GM12878 (cell line): ENCODE data around the gene ACTG1. TPM values are rescaled to one million over a fixed set of nuclear protein-coding genes. Genes with fewer than 3 reads are reported as not detected.
A peak's percentile ranks its signal among the peaks of the same experiment; 100 is the strongest.

Experiments used
- ATAC-seq: fragments of 200-7000 bp; cut with Tn5 transposase; 3 replicates; pipeline ENCODE4 v1.9.1; 2020; ENCODE audit warnings: mild to moderate bottlenecking, moderate library complexity
- BruUV-seq: library from RNA; stranded (reverse); fragments of 400-500 nt; replicated peaks from 2 replicates; lab custom pipeline; 2021; lab: Mats Ljungman, UMichigan
- CTCF ChIA-PET: fragments of 300-600 bp; sonication (Branson Sonifier 250); formaldehyde crosslinking; extraction: SDS; loops from one replicate; lab custom pipeline; 2021; ENCODE audit warnings: inconsistent platforms; lab: Yijun Ruan, JAX
- POLR2A ChIA-PET: fragments of 350-600 bp; formaldehyde crosslinking; extraction: SDS; loops from one replicate; lab custom pipeline; 2021; ENCODE audit warnings: inconsistent platforms; lab: Charles Lee
- RAD21 ChIA-PET: fragments of 300-600 bp; sonication (Branson Sonifier 250); formaldehyde crosslinking; loops from one replicate; lab custom pipeline; 2023; ENCODE audit warnings: antibody characterized with exemption; ENCODE audit not compliant: unreplicated experiment; lab: Charles Lee
- SMC1A ChIA-PET: fragments of 300-600 bp; sonication (Branson Sonifier 250); formaldehyde crosslinking; loops from one replicate; lab custom pipeline; 2023; ENCODE audit not compliant: unreplicated experiment, uncharacterized antibody; lab: Charles Lee
- DNase-seq: peaks from one replicate; pipeline ENCODE4 v3.0.0-alpha.2; 2011; ENCODE audit warnings: low read depth, low spot score
- FAIRE-seq: peaks from 3 replicates; lab custom pipeline; 2011; peaks lifted over from hg19 to GRCh38; lab: Jason Lieb, UNC
- H2AFZ ChIP-seq: 2 replicates; pipeline ENCODE4 v1.6.0; 2011; ENCODE audit warnings: low read depth, low read length, control low read depth; ENCODE audit not compliant: control insufficient read depth
- H3K27ac ChIP-seq: 2 replicates; pipeline ENCODE4 v1.5.1; 2011; ENCODE audit warnings: control low read depth; ENCODE audit not compliant: control insufficient read depth, insufficient read depth
- H3K27me3 ChIP-seq, 2 experiments: replicated peaks in 1 of 2; 2 replicates each; pipeline versions ENCODE4 v1.6.0 to v1.6.1; 2011; ENCODE audit warnings: low read length in 1 of 2; ENCODE audit not compliant: control insufficient read depth in 2 of 2, insufficient read depth in 2 of 2
- H3K36me3 ChIP-seq, 2 experiments: 2 replicates each; pipeline ENCODE4 v1.5.1; 2011; ENCODE audit warnings: low read length in 1 of 2; ENCODE audit not compliant: control insufficient read depth in 2 of 2, insufficient read depth in 2 of 2
- H3K4me1 ChIP-seq: 2 replicates; pipeline ENCODE4 v1.6.1; 2011; ENCODE audit warnings: mild to moderate bottlenecking, low read length, moderate library complexity, mixed read lengths; ENCODE audit not compliant: control insufficient read depth, insufficient read depth
- H3K4me2 ChIP-seq: 2 replicates; pipeline ENCODE4 v1.6.0; 2011; ENCODE audit warnings: control low read depth; ENCODE audit not compliant: control insufficient read depth, insufficient read depth
- H3K4me3 ChIP-seq: fragments of 200-600 bp; sonication (generic); 2 replicates; pipeline ENCODE4 v1.5.1; 2016
- H3K79me2 ChIP-seq: 2 replicates; pipeline ENCODE4 v1.6.0; 2011; ENCODE audit warnings: low read length; ENCODE audit not compliant: control insufficient read depth, insufficient read depth
- H3K9ac ChIP-seq: 2 replicates; pipeline ENCODE4 v1.8.0; 2011; ENCODE audit warnings: low read length, control low read depth, mixed read lengths; ENCODE audit not compliant: control insufficient read depth, insufficient read depth
- H3K9me3 ChIP-seq: replicated peaks from 3 replicates; pipeline ENCODE4 v1.5.1; 2011; ENCODE audit warnings: mild to moderate bottlenecking, low read length; ENCODE audit not compliant: control insufficient read depth, insufficient read depth
- H4K20me1 ChIP-seq: 2 replicates; pipeline ENCODE4 v1.6.0; 2011; ENCODE audit not compliant: control insufficient read depth, insufficient read depth
- CEBPB ChIP-seq, 2 experiments: fragments of 150-350 bp in 1 of 2; IDR thresholded peaks; 2 replicates each; pipeline ENCODE4 v1.6.1; 2012 to 2014; ENCODE audit warnings: low read depth in 2 of 2, low read length in 2 of 2, borderline replicate concordance in 1 of 2, inconsistent platforms in 1 of 2
- CREB1 ChIP-seq: IDR thresholded peaks from 2 replicates; pipeline ENCODE4 v1.6.1; 2012; ENCODE audit warnings: low read depth, mild to moderate bottlenecking, inconsistent platforms
- POLR2A ChIP-seq: IDR thresholded peaks from 2 replicates; pipeline ENCODE4 v1.6.1; 2011; ENCODE audit warnings: low read depth, mild to moderate bottlenecking, low read length
- POLR2AphosphoS2 ChIP-seq: IDR thresholded peaks from 2 replicates; pipeline ENCODE4 v1.6.1; 2011; ENCODE audit warnings: low read depth, mild to moderate bottlenecking, low read length, improper control_type of control experiment, moderate library complexity
- POU2F2 ChIP-seq: IDR thresholded peaks from 3 replicates; pipeline ENCODE4 v1.6.1; 2011; ENCODE audit warnings: low read depth, mild to moderate bottlenecking, low read length, borderline replicate concordance
- SMAD1 ChIP-seq: fragments of 450-650 bp; IDR thresholded peaks from 2 replicates; pipeline ENCODE4 v1.6.1; 2018; ENCODE audit warnings: mild to moderate bottlenecking, low read depth; ENCODE audit not compliant: partially characterized antibody
- TARDBP ChIP-seq: IDR thresholded peaks from 2 replicates; pipeline ENCODE4 v1.6.1; 2016; ENCODE audit warnings: borderline replicate concordance
- WGBS: methylation state at CpG from one replicate; pipeline ENCODE4 v1.1.6; 2016; ENCODE audit warnings: low lambda C conversion rate; ENCODE audit not compliant: insufficient replicate concordance, insufficient coverage; ENCODE audit errors: missing lambda C conversion rate; 5-methylcytosine and 5-hydroxymethylcytosine counted together
- in situ Hi-C: fragments of 300-500 bp; cut with MboI; formaldehyde crosslinking; loops from 9 replicates; pipeline ENCODE4 v1.14.3; 2018; ENCODE audit warnings: mixed read lengths
- intact Hi-C: fragments of 100-400 bp; cut with micrococcal nuclease; formaldehyde crosslinking; loops from one replicate; pipeline ENCODE4 v1.14.2; 2022; ENCODE audit not compliant: unreplicated experiment
- polyA plus RNA-seq, 11 experiments: library from polyadenylated mRNA; depleted of rRNA in 4 of 11; unstranded in 6 of 11; stranded (reverse) in 5 of 11; fragments of >200 nt; fragmentation: Nextera tagmentation in 4 of 11; fragmentation: Illumina TruSeq in 1 of 11; extraction: Ambion mirVana in 4 of 11; extraction: Trizol in 1 of 11; gene quantifications; 1 replicate in 1 of 11; 2 replicates in 10 of 11; pipeline versions ENCODE4 v1.2.1 to v1.2.3, GENCODE V29; 2011 to 2016; ENCODE audit warnings: inconsistent platforms in 2 of 11, missing spikeins in 2 of 11, low read depth in 1 of 11
- total RNA-seq, 4 experiments: library from RNA; depleted of rRNA in 3 of 4; stranded (reverse); fragments of >200 nt in 3 of 4; fragmentation: Illumina TruSeq in 1 of 4; extraction: Trizol in 1 of 4; gene quantifications; 2 replicates each; pipeline versions ENCODE4 v1.2.1 to v1.2.3, GENCODE V29; 2013 to 2021
- TF ChIP-seq, protein P1 (sequence below): fragments of 450-650 bp; formaldehyde crosslinking; IDR thresholded peaks from 2 replicates; pipeline ENCODE4 v1.4.0; 2022; ENCODE audit warnings: mild to moderate bottlenecking, moderate library complexity
- TF ChIP-seq, protein P2 (sequence below): IDR thresholded peaks from 2 replicates; pipeline ENCODE4 v1.6.1; 2012; ENCODE audit warnings: low read depth, low read length, improper control_type of control experiment
- TF ChIP-seq, protein P3 (sequence below): IDR thresholded peaks from 2 replicates; pipeline ENCODE4 v1.6.1; 2011; ENCODE audit warnings: mild to moderate bottlenecking, low read depth, low read length, moderate library complexity; ENCODE audit not compliant: insufficient replicate concordance
- TF ChIP-seq, protein P4 (sequence below): fragments of 450-650 bp; IDR thresholded peaks from 2 replicates; pipeline ENCODE4 v1.6.1; 2016; ENCODE audit warnings: mild to moderate bottlenecking

ACTG1 gene
- total and polyA plus RNA-seq, 10 of the 15 experiments (the other 5 are each of a cell fraction or from before 2014, with no cell fraction given) = 810 to 6,105 (median 3,650) TPM

DNA sequence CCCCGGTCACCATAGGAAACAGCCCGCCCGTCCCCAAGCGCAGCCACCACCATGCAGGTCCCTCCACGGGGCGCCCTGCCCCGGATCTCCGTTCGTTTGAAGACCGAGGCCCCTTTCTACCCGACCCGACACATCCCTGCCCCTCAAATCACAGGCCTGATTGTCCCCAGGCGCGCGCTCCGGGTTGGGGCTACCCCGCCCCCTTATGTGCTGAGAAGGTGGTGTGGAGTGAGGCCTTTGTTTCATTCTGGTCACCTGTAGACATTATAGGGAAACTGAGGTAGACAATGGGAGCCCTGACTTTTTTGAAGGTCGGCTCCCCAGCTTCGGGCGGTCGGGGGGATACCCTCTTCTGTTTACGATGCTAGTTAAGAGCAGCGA is 763 bp upstream of the ACTG1 start (continued):
- TF ChIP-seq, protein P1, sequence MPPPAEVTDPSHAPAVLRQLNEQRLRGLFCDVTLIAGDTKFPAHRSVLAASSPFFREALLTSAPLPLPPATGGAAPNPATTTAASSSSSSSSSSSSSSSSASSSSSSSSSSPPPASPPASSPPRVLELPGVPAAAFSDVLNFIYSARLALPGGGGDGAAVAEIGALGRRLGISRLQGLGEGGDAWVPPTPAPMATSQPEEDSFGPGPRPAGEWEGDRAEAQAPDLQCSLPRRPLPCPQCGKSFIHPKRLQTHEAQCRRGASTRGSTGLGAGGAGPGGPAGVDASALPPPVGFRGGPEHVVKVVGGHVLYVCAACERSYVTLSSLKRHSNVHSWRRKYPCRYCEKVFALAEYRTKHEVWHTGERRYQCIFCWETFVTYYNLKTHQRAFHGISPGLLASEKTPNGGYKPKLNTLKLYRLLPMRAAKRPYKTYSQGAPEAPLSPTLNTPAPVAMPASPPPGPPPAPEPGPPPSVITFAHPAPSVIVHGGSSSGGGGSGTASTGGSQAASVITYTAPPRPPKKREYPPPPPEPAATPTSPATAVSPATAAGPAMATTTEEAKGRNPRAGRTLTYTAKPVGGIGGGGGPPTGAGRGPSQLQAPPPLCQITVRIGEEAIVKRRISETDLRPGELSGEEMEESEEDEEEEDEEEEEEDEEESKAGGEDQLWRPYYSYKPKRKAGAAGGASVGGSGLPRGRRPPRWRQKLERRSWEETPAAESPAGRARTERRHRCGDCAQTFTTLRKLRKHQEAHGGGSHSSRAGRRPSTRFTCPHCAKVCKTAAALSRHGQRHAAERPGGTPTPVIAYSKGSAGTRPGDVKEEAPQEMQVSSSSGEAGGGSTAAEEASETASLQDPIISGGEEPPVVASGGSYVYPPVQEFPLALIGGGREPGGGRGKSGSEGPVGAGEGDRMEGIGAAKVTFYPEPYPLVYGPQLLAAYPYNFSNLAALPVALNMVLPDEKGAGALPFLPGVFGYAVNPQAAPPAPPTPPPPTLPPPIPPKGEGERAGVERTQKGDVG (CRISPR knock-in tag) = no peak
- TF ChIP-seq, protein P2, sequence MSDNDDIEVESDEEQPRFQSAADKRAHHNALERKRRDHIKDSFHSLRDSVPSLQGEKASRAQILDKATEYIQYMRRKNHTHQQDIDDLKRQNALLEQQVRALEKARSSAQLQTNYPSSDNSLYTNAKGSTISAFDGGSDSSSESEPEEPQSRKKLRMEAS = no peak
- no peak for TF ChIP-seq SMAD1
- TF ChIP-seq CEBPB (IDR thresholded peaks at IDR 0.05; ENCODE audit: borderline replicate concordance in 1 of 2, low read depth in 2 of 2, low read length in 2 of 2) = no peak

DNA sequence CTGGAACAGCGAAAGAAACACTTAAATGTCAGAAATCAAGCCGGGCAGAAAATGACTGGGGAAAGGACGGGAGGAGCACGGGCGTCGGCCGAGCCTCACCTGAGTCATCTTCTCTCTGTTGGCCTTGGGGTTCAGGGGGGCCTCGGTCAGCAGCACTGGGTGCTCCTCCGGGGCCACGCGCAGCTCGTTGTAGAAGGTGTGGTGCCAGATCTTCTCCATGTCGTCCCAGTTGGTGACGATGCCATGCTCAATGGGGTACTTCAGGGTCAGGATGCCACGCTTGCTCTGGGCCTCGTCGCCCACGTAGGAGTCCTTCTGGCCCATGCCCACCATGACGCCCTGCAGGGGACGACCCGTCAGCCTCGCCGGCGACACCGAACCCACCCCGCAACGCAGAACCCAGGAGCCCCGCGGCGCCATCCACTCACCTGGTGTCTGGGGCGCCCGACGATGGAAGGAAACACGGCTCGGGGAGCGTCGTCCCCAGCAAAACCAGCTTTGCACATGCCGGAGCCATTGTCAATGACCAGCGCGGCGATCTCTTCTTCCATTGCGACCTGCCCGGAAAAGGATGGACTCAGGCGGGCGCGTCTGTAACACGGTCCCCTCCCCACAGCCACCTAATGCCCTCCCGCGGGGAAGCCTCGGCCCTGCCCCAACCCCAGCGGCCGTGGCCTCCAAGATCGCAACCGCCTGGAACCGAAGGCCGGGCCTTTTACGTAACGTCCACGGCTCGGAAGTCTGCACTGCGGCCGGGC is 616 bp downstream of the ACTG1 start:
- TSS peak; percentile 81 for BruUV-seq
- TF ChIP-seq, protein P3, sequence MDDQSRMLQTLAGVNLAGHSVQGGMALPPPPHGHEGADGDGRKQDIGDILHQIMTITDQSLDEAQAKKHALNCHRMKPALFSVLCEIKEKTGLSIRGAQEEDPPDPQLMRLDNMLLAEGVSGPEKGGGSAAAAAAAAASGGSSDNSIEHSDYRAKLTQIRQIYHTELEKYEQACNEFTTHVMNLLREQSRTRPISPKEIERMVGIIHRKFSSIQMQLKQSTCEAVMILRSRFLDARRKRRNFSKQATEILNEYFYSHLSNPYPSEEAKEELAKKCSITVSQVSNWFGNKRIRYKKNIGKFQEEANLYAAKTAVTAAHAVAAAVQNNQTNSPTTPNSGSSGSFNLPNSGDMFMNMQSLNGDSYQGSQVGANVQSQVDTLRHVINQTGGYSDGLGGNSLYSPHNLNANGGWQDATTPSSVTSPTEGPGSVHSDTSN = peak; percentile 54
- 0 out of 3 replicates have a peak, but pooled peaks have one; percentile 68 for TF ChIP-seq POU2F2
- TF ChIP-seq TARDBP = 0 out of 2 replicates have a peak, but pooled peaks have one; percentile 13
- peak; percentile 93 for TF ChIP-seq POLR2A
- no peak for TF ChIP-seq CREB1
- TF ChIP-seq, protein P4, sequence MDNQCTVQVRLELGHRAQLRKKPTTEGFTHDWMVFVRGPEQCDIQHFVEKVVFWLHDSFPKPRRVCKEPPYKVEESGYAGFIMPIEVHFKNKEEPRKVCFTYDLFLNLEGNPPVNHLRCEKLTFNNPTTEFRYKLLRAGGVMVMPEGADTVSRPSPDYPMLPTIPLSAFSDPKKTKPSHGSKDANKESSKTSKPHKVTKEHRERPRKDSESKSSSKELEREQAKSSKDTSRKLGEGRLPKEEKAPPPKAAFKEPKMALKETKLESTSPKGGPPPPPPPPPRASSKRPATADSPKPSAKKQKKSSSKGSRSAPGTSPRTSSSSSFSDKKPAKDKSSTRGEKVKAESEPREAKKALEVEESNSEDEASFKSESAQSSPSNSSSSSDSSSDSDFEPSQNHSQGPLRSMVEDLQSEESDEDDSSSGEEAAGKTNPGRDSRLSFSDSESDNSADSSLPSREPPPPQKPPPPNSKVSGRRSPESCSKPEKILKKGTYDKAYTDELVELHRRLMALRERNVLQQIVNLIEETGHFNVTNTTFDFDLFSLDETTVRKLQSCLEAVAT = peak; percentile 89; the same call in 1 of the 2 replicates
- peak; percentile 33; the same call in 1 of the 2 replicates for TF ChIP-seq POLR2AphosphoS2

More for the DNA sequence above, 616 bp downstream of the ACTG1 start:
- ChIA-PET CTCF (interaction anchor here (0.9 to 1.5 kb wide), 2 partner anchors 9 to 27 kb away, joined by 3 to 4 read pairs; no protein-coding TSS in a partner anchor), RAD21 (no interaction called here), SMC1A (no interaction called here), POLR2A (interaction anchor here (0.5 to 0.6 kb wide), 2 partner anchors 264 to 506 kb away, joined by 3 read pairs; no protein-coding TSS in a partner anchor)
- Histone ChIP-seq H3K36me3 (peaks cover 18 to 29% of the 10 kb centered on the region in 2 experiments), H3K9ac (peak overlapping the region; percentile 85), H3K27me3 (no peaks in the 10 kb centered on the region), H3K79me2 (peaks cover 77% of the 10 kb centered on the region), H3K27ac (peak overlapping the region; percentile 76), H3K9me3 (no peaks in the 10 kb centered on the region; the same call in 2 of the 3 replicates), H4K20me1 (peaks cover 11% of the 10 kb centered on the region), H2AFZ (no peak overlapping the region), H3K4me1 (peaks cover 7% of the 10 kb centered on the region; the same call in 1 of the 2 replicates), H3K4me3 (peak overlapping the region; percentile 95), H3K4me2 (peak overlapping the region; percentile 85)
- in situ Hi-C loops = no loop called here
- intact Hi-C loops = loop anchor here (10.0 kb wide), 1 partner anchor 257 kb away; no protein-coding TSS in a partner anchor
- FAIRE-seq (no peak), ATAC-seq (no peak; the same call in 1 of the 3 replicates), DNase-seq (no peak)
- 1% methylated on average over 60 of the region's 62 CpGs for WGBS
